Skin epidermis (tissue), 12 donors: ENCODE measurements around the gene MAD1L1.
"Not testable (repeated sequence)": the region's sequence is repeated elsewhere in the genome, so short reads cannot be mapped to it uniquely, and the experiment has no call there.

Source experiments
- H3K27ac ChIP-seq, 21 experiments: fragments of 200-600 bp; sonication (generic) in 11 of 21; one replicate each; pipeline ENCODE4 v1.5.0; 2020; ENCODE audit warnings: mild to moderate bottlenecking in 3 of 21, inconsistent platforms in 2 of 21, moderate library complexity in 2 of 21
- H3K4me3 ChIP-seq, 7 experiments: fragments of 200-600 bp; sonication (generic) in 2 of 7; one replicate each; pipeline ENCODE4 v1.5.0; 2020; ENCODE audit warnings: inconsistent platforms in 2 of 7, mild to moderate bottlenecking in 2 of 7, moderate library complexity in 1 of 7

Gene MAD1L1

DNA sequence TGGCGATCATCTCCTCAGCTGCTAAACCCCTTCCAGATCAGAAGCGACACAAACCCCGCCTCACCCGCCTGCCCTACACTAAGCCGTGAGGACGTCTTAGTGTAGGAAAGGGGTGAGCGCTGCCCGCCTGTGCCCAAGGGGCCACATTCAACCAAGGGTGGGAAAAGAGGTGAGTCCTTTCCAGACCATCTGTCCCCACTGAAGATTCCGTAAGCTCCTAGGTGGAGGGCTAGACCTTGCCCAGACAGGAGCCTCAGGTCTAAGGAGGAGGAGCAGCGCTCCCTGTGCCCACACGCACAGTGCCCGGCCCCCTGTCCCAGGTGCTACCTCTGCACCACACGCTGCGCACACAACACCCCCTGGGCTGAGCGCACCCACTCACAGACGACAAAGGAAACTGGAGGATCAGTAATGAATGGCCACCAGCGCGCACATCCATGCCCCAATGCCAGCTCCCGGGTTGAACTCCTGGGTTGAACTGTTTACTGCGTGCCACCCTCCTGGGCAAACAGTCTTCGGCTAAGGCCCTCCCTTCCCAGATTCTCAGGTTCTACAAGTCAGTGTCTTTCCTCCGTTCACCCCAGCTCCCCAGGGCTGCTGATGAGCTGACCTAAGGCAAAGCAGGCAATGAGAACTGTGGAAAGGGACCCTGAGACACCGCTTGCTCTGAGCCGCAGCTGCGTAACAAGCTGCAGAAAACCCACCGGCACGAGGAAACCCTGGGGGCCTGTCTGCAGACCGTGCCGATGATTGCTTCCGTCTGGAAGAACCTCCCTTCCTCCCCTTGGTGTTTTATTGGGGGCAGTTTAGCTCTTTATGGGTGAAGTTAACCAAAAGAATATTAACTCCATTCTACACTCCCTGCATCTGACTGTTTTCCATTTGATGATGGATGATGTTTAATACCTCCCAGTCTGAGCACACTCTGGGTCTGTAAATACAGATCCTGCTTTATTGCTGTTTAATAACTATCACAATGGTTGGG is 185.9 kb downstream of the MAD1L1 start:
- no peak overlapping the region for H3K4me3 ChIP-seq
- no peak overlapping the region for H3K27ac ChIP-seq

DNA sequence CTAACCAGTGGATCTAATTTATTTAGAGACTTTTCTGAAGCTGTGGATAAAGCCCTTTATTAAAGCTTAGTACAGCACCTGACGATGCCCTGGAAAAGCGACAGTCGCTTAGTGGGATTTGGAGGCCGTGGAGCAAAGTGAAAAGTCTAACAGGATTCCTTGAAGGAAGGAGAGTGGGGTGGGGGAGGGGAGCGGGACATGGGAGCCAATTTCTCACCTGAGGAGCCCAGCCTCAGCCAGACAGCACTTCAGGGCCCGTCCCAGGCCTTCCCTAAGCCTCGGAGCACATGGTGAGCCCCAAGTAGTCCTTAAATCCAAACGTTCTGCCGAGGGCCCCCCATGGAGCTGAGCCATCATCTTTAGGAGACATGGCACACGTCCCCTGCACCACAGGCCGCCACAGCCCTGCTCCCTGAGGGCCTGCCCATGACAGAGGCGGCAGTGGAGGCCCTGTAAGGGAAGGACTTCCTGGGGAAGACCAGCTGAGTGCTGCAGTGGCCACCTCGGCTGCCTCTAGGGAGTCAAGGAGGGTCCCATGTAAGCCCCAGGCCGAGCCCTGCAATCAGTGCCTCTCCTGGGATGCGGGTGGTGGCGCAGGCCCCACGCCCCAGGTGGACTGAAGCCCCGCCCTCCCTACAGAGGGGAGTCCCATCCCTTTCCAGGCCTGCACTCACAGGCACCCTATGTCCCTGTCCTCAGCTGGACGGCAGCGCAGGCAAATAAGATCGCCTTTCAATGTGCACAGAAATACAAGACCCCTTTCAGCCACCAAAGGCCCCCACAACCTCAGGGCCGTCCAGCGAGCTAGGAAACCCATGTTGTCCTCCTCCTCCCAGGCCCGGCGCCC is 187.0 kb downstream of the MAD1L1 start:
- Histone ChIP-seq H3K27ac (no peak overlapping the region), H3K4me3 (no peak overlapping the region)

DNA sequence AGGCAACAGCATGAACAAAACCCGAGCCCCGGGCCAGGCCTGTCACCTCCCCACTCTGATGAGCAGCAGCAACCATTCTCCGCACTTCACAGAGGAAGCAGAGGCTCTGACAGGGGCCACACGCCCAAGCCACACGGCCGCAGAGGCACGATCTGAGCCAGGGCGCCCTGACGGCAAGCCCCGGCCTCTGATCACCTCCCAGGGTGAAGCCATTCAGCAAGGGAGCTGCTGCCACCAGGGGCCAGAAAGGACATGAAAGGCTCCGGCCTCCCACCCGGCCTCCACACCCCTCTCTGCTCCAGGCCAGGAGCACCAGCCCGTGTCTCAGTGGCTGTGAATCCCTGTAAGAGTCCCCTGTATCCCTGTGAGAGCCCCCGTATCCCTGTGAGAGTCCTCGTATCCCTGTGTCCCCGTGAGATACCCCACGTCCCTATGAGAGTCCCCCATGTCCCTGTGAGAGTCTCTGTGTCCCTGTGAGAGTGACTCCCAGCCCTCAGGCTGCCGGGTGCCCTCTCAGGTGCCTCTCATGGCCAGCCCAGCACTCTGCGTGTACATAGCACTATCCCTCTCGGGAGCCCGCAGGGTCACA is 187.8 kb downstream of the MAD1L1 start:
- Histone ChIP-seq H3K4me3 (no peak overlapping the region), H3K27ac (no peak overlapping the region)

DNA sequence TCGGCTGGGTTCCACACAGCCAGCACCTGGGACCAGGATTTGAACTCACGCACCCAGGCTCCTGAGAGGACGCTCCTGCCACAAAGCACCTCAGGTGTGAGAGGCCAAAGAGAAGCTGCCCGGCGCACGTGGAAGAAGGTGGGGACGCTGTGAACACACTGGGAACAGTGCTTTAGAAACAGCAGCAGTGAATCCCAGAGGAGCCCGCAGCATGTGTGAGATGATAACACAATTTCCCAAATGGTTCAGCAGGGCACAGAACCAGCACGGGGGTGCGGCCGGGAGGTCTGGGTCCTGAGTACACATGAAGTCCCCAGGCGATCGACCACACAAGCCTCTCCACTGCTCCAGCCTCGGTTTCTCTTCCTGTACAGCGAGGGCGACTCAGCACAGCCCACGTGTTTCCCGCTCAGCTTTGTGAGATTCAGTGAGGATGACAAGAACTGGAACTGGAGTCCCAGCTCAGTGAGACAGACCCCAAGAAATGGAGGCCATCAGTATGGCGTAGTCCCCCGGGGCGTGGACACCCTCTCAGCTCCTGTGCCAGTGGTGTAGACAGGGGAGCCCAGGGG is 188.3 kb downstream of the MAD1L1 start:
- Histone ChIP-seq H3K27ac (no peak overlapping the region), H3K4me3 (no peak overlapping the region)

DNA sequence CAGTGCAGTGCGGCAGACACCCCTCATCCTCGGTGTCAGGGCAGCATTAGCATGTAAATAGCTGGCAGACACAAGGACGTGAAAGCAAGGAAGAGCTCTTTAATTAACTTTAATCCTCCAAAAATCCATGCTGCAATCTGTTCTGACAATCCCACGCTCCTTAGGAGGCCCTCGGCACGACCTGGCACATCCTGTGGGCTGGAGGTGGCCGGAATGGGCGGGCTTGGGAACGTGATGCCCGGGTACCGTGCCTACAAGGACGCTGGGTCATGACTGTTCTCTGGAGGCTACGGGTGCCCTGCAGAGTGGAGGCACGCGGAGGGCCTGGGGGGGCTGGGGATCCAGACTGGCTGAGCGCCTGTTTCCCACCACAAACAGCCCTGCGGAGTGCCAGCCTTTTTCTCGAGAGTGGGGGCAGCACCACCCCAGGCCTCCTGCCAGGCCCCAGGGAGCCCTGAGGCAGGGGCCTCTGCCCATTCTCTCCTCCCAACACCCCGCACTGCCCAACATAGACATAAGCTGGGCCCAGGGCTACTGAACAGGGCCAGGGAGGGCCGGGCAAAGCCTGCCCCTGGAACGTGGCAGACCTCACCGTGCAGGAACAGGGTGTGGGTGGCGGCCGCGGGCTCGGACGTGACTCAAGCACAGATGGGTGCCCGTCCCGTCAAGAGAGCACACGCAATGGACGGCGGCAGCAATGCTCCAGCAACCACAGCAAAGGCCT is 189.3 kb downstream of the MAD1L1 start:
- H3K27ac ChIP-seq = no peak overlapping the region
- H3K4me3 ChIP-seq = no peak overlapping the region

DNA sequence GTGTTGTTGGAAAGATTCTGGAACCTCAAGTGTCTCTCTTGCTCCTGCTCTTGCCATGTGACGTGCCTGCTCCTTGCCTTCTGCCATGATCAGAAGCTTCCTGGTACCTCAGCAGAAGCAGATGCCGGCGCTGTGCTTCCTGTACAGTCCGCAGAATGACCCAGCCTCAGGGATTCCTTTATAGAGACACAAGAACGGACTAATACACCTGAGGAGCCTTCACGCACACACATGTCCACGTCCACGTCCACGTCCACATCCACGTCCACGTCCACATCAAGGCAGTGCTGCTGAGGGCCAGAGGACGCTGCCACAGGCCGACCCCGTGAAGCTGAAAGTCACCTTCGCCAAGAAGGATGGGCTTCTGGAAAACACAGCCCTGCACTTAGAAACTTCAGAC is 190.1 kb downstream of the MAD1L1 start:
- Histone ChIP-seq H3K4me3 (no peak overlapping the region), H3K27ac (no peak overlapping the region)

DNA sequence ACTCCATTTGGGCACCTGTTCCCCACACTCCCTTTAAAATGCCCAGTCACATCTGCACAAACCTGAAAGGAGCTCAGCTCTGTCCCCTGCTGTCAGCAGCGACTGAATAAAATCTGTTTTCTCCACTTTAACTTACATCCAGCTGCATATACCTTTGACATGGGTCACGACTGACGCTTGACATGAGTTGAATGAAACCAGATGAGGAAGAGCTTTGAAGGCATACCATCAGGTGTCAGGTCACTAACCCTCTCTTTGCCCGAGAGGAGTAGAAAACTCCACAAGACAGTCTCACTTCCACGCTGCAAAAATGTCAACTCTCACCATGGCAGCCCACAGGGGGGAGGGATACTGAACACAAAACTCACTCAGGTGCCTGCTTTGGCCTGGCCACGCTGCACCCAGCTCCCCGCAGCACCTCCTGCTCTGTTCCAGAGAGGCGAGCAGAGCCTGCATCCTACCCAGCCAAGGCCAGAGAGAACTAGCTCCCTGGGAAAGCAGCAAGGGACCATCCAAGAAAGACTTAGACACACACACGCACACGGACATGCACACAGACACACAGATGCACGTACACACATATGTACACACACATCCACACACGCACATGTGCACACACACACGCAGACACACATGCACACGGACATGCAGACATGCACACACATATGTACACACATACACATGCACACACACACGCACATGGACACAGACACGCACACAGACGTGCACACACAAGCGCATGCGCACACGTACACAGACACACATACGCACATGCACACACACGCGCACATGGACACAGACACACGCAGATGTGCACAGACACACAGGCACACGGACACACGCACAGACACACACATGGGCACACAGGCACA is 191.0 kb downstream of the MAD1L1 start:
- H3K27ac ChIP-seq = no peak overlapping the region
- no peak overlapping the region for H3K4me3 ChIP-seq

- H3K27ac ChIP-seq = no peak overlapping the region
Observed at GRCh38 chr7:2040893-2041270, 191.9 kb downstream of the MAD1L1 start.

GRCh38 chr7:2040201-2040892 is 192.4 kb downstream of the MAD1L1 start:
- H3K27ac ChIP-seq = no peak overlapping the region
- H3K4me3 ChIP-seq = no peak overlapping the region

More at GRCh38 chr7:2040893-2041270, 191.9 kb downstream of the MAD1L1 start:
- no peak overlapping the region for H3K4me3 ChIP-seq

- no peak overlapping the region for H3K4me3 ChIP-seq
- no peak overlapping the region for H3K27ac ChIP-seq
Observed at GRCh38 chr7:2038931-2039728, 193.6 kb downstream of the MAD1L1 start.

DNA sequence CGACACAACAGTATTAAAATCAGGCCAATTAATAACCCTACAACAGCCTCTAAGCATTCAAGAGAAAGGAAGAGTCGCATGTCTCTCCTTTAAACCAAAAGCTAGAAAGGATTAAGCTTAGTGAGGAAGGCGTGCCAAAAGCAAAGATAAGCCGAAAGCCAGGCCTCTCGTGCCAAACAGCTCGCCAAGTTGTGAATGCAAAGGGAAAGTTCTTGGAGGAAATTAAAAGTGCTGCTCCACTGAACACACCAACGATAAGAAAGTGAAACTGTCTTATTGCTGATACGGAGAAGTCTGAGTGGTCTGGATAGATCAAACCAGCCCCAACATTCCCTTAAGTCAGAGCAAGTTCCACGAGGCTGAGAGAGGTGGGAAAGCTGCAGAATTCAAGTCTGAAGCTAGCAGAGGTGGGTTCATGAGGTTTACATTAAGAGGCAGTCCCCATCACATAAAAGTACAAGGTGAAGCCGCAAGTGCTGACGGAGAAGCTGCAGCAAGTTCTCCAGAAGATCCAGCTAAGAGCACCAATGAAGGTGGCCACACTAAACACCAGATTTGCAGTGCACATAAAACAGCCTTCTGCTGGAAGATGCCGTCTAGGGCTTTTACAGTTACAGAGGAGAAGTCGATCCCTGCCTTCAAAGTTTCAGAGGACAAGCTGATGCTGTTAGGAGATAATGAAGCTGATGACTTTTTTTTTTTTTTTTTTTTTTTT is 194.8 kb downstream of the MAD1L1 start:
- Histone ChIP-seq H3K4me3 (peak overlapping the region in 3 of 7 experiments; percentile 11 to 28 (median 17)), H3K27ac (peak overlapping the region in 8 of 21 experiments; percentile 10 to 55 (median 24))

DNA sequence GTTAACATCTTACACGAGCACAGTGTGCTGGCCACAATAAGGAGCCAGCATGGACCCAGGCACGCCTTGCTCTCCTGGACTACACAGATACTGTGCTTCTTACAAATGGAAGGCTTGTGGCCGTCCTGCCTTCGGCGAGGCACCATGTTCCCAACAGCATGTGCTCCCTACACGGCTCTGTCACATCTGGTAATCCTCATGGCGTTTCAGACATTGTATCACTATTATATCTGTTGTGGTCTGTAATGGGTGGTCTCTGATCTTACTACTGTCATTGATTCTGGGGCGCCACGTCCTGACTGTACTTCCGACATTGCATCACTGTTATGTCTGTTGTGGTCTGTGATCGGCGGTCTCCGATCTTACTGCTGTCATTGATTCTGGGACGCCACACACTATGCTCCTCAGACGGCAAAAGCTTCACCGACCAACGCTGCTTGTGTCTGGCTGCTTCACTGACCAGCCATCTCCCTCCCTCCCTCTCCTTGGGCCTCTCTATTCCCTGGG is 195.4 kb downstream of the MAD1L1 start:
- Histone ChIP-seq H3K4me3 (peak overlapping the region in 3 of 7 experiments; percentile 11 to 28 (median 17)), H3K27ac (peak overlapping the region in 7 of 21 experiments; percentile 10 to 55 (median 26))

DNA sequence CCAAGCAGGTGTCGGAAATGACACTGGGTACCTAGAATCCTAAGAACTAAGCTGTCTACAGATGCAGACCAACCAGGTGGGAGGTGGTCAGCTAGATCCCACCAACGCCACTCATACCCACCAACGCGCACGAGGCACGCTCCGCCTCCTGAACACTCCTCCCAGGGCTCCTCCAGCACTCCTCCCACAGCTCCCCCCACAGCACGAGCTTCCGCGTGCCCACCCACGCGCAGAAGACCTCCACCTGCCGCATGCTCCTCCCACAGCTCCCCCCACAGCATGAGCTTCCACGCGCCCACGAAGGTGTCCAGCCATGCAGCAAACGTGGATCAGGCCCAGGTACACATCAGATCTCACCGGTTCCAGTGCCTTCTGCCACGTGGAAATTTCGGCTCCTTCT is 196.0 kb downstream of the MAD1L1 start:
- H3K27ac ChIP-seq = no peak overlapping the region
- no peak overlapping the region for H3K4me3 ChIP-seq

- H3K27ac ChIP-seq, H3K4me3 ChIP-seq: not testable (repeated sequence)
Observed at GRCh38 chr7:2036201-2036600, 196.5 kb downstream of the MAD1L1 start.

DNA sequence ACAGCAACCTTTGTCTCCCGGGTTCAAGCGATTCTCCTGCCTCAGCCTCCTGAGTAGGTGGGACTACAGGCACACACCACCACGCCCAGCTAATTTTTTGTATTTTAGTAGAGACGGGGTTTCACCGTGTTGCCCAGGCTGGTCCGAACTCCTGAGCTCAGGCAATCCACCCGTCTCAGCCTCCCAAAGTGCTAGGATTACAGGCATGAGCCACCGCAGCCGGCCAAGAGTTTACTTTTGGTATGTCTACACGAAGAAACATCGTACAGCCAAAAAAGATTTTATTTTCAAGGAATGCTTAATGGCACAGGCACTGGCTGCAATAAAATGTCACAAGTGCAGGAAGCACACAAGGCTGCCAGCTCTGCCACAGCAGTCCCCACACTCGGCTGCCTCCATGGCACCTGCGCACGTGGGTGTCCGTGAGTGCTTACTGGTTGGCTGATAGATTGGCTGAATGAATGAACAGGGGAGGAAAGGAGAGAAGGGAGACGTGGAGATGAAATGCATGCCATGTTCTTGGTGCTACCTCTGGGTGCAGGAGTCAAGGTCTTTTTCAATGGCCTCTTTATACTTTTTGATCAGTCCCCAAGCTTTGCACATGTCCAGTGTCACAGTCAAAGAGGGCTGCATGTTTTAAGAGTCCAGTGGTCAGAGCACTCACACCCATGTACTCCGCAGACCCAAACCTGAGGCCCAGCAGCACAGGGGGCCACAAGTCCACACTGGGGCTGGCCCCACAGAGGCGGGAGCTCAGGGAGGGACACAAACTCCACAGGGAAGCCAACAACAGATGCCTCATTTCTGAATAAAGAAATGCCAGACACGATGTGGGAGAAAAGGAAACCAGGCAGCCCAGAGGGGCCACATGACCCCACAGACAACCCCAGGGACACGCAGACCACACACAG is 198.2 kb downstream of the MAD1L1 start:
- no peak overlapping the region for H3K27ac ChIP-seq
- no peak overlapping the region for H3K4me3 ChIP-seq
